ENCODE results near the gene KDM4B.

KDM4B gene

GRCh38 chr19:5093948-5094718 lies 125.2 kb downstream of the KDM4B start:
- DNase-seq, result no peak

GRCh38 chr19:5094768-5095567 lies 126.1 kb downstream of the KDM4B start:
- no peak for DNase-seq

DNA sequence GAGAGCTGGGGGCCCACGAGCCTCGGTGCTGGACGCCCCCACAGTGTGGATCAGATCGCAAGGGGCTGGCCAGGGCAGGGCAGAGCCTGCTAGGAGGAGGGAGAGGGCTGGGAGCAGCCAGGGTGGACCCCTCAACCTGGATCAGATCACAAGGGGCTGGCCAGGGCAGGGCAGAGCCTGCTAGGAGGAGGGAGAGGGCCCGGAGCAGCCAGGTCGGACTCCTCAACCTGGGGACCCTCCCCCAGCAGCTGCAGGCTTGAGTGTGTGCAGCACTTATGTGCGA lies 126.6 kb downstream of the KDM4B start:
- DNase-seq, result no peak

GRCh38 chr19:5096536-5096935 lies 127.6 kb downstream of the KDM4B start:
- peak; percentile 63 for DNase-seq

DNA sequence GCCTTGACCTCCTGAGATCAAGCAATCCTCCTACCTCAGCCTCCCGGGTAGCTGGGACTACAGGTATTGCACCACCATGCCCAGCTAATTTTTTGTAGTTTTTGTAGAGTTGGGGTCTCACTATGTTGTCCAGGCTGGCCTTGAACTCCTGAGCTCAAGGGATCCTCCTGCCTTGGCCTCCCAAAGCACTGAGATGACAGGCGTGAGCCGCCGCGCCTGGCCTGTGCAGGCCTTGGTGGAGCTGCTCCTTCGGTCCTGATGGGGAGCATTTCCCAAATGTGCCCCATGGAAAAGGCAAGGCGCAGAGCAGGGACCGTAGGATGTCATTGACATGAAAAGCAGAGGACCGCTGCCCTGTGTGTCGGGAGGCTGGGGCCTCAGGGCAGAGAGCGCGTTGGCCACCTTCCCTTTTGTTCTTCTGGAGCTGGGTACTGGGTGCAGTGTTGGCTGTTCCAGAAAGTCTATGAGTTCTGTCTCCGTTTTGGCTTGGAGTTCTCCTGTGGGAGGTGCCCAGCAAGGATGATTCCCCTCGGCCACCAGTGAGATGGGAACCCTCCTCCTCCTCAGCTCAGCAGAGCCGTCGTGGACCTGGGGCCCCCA lies 128.5 kb downstream of the KDM4B start:
- no peak for DNase-seq

GRCh38 chr19:5097959-5098623 lies 129.2 kb downstream of the KDM4B start:
- DNase-seq, result no peak

GRCh38 chr19:5098646-5099045 lies 129.7 kb downstream of the KDM4B start:
- no peak for DNase-seq

- DNase-seq, result no peak
Measured at GRCh38 chr19:5099701-5100221, 130.8 kb downstream of the KDM4B start.

GRCh38 chr19:5101871-5102270 lies 133.0 kb downstream of the KDM4B start:
- no peak for DNase-seq

DNA sequence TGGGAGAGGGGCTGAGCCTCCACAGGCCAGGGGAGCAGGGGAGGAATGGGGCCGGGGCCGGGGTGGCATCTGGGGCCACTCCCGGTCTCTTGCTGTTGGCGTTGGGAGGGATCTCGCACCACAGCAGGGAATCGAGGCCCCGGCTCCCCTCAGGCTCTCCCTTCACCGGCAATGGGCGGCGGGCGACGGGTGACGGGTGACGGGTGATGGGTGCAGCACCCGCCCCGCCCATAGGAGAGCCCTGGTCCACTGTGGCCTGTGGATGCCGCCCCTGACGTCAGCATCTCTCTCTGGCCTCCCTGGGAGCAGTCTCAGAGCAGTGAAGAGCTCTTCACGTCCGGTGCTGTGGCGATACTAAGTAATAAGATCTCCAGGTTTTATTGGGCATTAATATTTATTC lies 133.6 kb downstream of the KDM4B start:
- DNase-seq, result no peak

DNA sequence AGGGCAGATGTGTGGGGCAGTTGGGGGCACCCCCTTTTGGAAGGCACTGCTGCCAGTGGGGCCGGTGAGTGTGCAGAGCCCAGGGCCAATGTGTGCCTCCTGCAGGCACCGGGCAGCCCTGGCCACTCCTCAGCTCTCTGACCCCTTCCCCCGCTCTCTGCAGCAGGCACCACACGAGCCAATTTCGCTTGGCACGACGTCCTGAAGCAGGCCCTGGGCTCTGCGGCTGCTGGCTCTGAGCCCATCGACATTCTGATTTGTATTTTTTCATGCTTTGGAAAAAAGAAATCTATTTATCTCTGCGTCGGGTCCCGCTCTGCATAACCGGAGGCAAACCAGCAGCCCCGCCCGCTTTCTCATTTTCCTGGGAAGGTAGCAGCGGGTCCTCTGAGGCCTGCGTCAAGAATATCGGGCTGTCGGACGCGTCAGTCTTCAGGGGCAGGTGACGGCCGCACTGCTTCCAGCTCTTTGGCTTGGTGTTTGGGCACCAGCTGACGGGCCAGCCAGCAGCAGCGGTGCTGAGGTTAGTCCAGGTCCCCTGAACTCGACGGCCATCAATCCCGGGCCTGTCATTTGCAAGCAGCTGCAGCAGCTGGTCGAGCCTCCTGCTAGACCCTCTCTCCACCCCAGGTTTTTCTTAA lies 134.3 kb downstream of the KDM4B start:
- peak; percentile 79 for DNase-seq

GRCh38 chr19:5103812-5104410 lies 135.0 kb downstream of the KDM4B start:
- DNase-seq, result no peak

- DNase-seq, result peak; percentile 15
Measured at GRCh38 chr19:5104871-5105351, 136.0 kb downstream of the KDM4B start.

GRCh38 chr19:5106191-5106726 lies 137.3 kb downstream of the KDM4B start:
- no peak for DNase-seq

- DNase-seq, result no peak
Measured at GRCh38 chr19:5106971-5107370, 138.1 kb downstream of the KDM4B start.

DNA sequence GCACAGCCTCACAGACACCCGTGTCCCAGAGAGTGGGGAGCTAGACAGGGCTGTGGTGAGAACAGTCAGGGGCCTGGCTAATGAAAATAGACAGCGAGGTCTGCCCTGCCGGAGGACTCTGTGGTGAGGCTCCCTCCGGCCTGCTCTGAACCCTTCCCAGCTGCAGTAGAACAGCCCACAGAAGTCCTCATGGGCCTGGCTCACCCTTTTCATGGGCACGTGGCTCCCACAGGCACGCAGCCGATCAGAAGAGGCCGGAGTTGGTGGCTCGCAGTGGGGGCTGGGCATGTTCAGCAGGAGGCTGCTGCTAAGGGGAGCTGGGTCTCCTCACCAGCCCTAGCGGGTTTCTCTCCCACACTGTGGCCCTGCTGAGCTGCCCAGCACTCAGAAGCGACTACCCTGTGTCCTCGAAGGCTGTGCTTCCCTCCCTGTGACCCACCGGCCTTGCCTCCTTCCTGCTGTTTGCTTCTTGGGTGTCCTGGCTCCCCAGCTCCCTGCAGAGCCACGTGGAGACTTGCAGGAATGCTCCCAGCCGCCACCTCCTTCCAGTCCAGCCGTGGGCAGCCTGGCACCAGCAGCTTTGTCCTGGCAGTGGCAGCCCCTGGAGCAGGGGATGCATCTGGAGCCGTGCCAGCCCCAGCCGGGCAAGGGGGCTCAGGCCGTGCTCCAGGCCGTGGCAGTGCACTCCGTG lies 138.7 kb downstream of the KDM4B start:
- DNase-seq, result no peak

- no peak for DNase-seq
Measured at GRCh38 chr19:5108123-5108596, 139.2 kb downstream of the KDM4B start.

DNA sequence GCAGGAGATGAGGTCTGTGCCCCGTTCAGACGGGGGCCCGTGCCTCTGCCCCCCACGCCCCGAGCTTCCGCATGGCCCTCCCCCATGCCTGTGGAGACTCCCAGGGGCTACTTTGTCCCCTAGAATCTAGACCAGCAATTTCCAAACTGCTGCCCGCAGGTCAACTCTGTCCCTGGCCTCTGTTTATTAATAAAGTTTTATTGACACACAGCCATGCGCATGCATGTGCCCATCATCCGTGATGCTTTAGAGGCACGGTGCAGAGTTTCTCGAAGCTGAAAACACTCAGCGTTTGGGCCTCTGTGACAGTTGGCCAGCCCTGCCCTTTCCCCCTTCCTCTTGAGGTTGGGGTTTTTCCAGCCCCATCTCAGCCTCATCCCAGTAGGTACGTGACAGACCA lies 140.0 kb downstream of the KDM4B start:
- no peak for DNase-seq

DNA sequence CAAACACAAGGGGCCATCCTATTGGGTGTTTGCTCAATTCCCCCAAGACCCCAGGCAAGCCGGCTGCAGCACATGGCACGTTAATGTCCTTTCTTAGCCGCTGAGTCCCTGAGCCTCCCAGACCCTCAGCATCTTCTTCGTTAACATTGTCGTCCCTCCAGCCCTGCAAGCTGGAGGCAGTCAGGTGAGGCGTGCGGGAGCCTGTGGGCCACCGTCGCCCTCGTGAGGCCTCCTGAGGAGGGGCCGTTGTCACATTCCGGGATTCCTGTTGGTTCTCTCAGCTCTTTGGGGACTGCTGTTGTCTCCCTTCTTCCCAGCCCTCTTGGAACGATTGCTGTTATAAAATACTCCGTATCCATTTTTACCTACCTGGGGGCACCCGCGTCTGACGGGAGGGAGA lies 140.6 kb downstream of the KDM4B start:
- no peak for DNase-seq

DNA sequence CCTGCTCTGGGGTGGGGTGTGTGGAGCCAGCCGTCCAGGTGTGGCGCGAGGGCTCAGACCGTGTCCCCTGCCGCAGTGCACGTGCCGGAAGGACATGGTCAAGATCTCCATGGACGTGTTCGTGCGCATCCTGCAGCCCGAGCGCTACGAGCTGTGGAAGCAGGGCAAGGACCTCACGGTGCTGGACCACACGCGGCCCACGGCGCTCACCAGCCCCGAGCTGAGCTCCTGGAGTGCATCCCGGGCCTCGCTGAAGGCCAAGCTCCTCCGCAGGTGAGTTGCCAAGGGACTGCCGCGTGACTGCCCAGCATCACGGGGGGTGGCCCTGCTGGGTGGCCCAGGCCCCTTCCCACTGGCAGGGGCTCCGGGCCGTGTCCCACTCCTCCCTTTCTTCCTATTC lies 141.6 kb downstream of the KDM4B start:
- DNase-seq, result no peak

DNA sequence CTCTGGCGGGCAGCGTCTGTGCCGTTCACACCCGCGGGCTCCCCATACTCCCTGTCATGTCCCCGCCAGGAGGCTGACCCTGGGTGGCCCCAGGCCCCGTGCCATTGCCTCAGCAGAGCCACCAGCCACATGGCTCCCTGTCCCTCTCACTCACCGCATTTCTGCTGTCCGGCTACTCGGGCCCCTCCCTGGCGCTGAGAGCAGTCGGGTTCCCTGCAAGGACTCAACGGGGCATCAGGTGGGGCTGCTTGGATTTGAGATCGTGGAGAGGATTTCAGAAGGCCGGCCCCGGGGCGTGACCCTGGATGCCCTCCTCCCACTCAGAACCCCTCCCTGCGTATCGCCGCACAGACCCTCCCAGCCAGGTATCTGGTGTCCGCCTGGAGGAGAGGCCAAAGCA lies 142.1 kb downstream of the KDM4B start:
- no peak for DNase-seq

All from NCI-H1092 (cell line).